OCI-M2 (cell line): ENCODE data around the gene ZNF740.

ENCODE experiments used
- DNase-seq: peaks from one replicate; lab custom pipeline; 2025; ENCODE audit not compliant: unreplicated experiment; lab: John Stamatoyannopoulos, UW

ZNF740 gene

DNA sequence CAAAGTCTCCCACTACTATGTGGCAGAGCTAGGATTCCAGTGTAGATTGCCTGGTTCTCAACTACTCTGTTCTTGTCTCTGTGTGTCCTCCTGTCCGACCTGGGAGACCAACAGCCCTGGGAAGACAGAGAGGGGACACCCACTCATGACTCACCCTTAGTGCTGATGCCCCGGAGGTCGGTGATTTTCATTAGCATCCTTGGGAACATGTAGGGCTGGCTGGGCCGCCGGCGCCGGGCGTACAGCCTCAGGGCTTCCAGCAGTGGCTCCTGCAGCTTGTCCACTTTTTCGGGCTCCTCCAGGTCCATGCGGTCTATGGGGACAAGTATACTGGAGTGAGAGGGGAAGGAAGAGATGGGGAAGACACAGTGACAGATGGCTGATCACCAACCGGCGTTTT, 32.4 kb downstream of the ZNF740 start:
- DNase-seq: no peak

GRCh38 chr12:53213348-53213747, 32.8 kb downstream of the ZNF740 start:
- DNase-seq: peak; percentile 13

DNA sequence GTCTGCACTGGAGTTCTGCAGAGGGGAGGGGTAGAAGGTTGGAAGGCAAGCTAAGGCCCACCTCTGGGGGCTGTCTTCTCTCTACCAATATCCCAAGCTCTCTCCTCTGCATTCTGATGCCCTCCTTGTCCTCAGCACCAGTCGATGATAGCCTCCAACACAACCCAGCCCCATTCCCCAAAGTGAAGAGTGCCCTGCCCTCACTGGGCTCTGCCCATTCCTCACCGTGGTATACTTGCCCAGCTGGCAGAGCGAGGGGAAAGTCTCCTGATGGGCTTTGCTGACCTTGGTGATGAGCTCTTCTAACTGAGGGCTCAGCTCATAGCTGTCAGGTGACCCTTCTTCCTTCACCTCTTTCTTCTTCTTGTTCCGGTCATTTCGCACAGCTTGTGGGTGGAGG, 33.7 kb downstream of the ZNF740 start:
- DNase-seq: no peak

- DNase-seq: no peak
These were observed 34.3 kb downstream of the ZNF740 start for GRCh38 chr12:53214687-53215455.

GRCh38 chr12:53215497-53215896, 35.0 kb downstream of the ZNF740 start:
- no peak for DNase-seq

GRCh38 chr12:53217051-53217930, 36.8 kb downstream of the ZNF740 start:
- no peak for DNase-seq

DNA sequence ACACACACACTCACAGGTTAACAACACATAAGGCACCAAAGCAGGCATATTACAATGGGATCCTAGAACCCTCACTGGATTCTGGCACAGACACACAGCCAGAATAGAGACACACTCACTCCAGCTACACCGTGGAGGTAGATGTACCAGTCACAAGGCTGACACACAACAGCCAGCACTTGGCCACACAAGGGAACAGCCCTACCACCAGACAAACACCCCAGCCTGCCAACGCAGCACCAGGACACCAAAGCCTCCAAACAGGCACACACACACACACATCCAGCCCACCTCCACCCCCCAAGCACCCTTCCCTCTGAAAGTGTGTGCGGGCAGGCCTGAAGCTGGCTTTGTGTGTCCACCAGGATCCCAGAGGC, 37.4 kb downstream of the ZNF740 start:
- no peak for DNase-seq

- DNase-seq: no peak
These were observed 38.2 kb downstream of the ZNF740 start for GRCh38 chr12:53218551-53219291.

DNA sequence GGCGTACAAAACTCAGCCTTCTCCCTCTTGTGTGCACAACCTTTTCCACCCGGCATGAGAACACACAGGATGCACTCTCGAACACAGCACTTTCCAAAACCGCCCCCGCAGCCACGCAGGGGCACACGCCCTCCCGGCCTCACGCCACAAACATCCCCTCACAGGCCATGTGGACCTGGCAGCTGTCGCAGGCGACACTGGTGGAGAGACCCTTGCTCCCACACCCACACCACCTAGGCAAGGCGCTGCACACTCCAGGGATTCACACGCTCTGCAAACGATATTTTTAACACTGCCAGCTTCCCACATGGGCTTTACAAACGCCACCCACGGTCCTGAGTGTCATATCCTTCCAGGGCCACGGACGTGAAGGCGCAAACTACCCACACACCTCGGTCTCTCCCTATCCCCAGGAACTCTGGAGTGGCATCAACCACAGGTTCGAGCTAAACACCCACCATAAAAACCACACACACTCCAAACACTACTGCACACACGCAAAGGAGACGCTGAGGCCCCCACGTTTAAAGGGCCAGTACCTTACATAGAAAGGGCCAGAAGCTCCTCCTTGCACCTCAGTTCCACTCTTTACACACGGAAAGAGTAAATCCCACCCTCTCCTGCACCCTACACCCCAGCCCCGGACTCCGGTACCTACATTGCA, 38.9 kb downstream of the ZNF740 start:
- DNase-seq: no peak

- no peak for DNase-seq
These were observed 39.6 kb downstream of the ZNF740 start for GRCh38 chr12:53219956-53220693.

GRCh38 chr12:53220694-53221202, 40.2 kb downstream of the ZNF740 start:
- DNase-seq: peak; percentile 11

DNA sequence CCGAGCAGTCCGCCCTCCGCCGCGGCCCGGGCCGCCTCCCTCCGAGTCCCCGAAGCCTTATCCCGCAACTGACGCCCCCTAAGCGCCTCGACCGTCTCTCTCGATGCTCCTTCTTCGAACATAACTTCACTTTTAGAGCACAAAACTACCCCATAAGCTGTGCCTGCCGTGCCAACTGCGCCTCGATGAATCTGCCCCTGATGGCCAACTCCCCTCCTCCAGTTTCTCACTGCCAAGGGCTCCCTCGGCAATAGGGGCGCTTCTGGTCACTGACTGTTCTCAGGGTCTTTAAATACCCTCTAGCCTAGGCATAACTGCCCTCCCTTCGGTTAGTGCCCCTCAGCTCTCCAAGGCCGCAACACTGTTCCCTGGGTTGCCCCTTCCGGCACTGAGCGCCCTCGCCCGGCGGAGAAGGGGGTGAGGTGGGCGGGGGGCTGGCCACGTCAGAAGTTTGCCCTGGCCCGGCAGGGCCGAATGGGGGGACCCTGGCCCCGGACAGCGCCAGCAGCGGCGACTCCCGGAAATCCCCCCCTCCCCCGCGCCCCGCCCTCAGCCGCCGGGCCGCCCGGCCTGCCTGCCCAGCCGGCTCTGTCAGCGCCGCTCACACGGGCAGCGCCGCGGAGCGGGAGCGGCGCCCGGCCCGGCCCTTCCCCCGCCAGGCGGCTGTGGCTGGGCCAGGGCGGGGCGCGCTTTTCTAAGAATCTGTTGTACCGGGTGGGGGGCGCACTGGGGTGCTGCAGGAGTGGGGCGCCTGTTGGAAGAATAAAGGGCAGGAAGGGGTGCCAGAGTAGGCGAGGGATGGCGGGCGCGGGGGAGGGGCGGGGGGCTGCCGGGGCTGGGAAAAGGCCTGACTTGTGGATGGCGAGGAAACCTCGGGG, 40.9 kb downstream of the ZNF740 start:
- DNase-seq: peak; percentile 19

DNA sequence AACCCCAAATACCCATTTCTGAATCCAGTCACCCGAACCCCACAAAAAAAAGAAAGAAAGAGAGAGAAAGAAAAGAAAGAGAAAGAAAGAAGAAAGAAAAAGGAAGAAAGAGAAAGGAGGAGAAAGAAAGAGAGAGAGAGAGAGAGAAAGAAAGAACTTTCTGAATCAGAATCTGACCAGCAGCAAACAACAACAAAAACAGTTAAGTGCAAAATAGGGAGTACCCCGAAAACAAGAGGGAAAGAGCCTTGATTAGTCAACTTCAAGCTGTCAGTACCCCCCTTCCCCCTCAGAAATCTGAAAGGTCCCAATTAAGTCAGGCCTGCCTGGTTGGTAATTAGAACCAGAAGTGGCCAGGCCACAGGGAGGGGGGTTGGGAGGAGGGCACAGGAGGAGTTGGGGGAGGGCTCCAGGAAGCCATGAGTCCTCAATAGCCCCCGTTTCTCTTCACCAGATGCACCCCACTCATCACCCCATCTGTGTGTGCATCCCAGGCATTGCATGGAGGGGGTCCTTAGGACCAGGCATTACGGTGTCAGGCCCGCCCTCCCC, 41.7 kb downstream of the ZNF740 start:
- DNase-seq: no peak

DNA sequence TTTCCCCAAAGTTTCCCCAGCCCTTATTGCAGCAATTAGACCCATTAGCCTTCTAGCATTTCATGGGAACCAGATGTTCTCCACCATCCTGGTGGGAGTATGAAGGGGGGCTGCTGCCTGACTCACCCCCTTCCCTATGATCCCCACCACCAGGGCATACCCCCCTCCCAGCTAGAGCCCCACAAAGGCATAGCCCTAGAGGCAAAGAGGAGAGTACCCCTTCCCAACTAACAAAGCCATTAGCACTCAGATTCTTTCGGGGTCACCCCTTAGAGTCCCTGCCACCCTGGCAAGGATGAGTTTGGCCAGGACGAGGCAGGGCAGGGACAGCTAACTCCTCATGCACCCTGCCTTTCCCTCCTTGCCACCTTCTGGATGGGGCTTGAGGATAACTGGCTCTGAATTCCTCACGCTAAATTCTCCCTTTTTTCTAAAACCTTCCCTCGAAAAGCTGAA, 42.3 kb downstream of the ZNF740 start:
- DNase-seq: no peak

DNA sequence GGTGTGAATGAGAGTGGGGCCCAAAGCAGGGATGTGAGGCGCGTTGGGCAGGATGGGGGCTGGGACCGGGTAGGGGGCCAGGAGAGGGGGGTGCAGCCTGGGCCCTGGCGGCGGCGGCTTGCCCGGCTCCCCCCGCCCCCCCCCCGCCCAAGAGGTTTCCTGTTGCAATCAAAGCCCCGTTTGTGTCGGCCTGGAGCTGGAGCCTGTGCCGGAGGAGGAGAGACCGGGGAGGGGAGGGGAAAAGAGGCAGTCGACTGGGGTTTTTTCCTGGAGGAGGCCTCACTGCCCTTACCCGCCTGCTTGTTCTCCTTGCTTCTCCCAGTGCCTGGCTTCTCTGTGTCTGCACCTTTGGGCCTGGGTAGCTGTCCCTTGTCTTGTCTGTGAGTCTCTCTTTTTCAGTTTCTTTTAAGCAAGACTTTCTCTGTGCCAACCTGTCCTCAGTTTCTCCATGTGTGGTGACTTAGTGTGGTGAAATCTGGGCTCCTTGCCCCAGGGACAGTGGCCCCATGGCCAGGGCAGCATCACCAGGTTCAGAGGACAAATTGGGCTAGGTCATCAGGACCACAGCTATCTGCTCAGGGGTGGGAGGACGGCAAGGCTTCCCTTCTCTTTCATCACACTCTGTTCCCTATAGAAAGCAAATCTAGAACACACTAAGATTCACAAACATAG, 43.0 kb downstream of the ZNF740 start:
- no peak for DNase-seq

GRCh38 chr12:53224061-53224896, 43.8 kb downstream of the ZNF740 start:
- DNase-seq: no peak

GRCh38 chr12:53224897-53225634, 44.5 kb downstream of the ZNF740 start:
- DNase-seq: no peak
